ENCODE measurements around the gene NUP35.

NUP35 gene

GRCh38 chr2:183186296-183186695 is 62.1 kb downstream of the NUP35 start:
- H3K4me3 ChIP-seq (replicated peaks; ENCODE audit: low read depth, low read length), result no peak overlapping the region
- TF ChIP-seq CTCF (IDR thresholded peaks at IDR 0.05; ENCODE audit: low read length, missing control alignments), result no peak
- no peak for DNase-seq (ENCODE audit: low read depth)

GRCh38 chr2:183186766-183187165 is 62.5 kb downstream of the NUP35 start:
- TF ChIP-seq CTCF (IDR thresholded peaks at IDR 0.05; ENCODE audit: low read length, missing control alignments), result no peak
- H3K4me3 ChIP-seq (replicated peaks; ENCODE audit: low read depth, low read length), result no peak overlapping the region
- DNase-seq (ENCODE audit: low read depth), result no peak

GRCh38 chr2:183192343-183192742 is 68.1 kb downstream of the NUP35 start:
- no peak overlapping the region for H3K4me3 ChIP-seq (replicated peaks; ENCODE audit: low read depth, low read length)
- DNase-seq (ENCODE audit: low read depth), result no peak
- TF ChIP-seq CTCF (IDR thresholded peaks at IDR 0.05; ENCODE audit: low read length, missing control alignments), result no peak

- TF ChIP-seq CTCF (IDR thresholded peaks at IDR 0.05; ENCODE audit: low read length, missing control alignments), result no peak
- DNase-seq (ENCODE audit: low read depth), result no peak
- H3K4me3 ChIP-seq (replicated peaks; ENCODE audit: low read depth, low read length), result no peak overlapping the region
Measured at GRCh38 chr2:183193904-183194303, 69.7 kb downstream of the NUP35 start.

- no peak overlapping the region for H3K4me3 ChIP-seq (replicated peaks; ENCODE audit: low read depth, low read length)
- no peak for DNase-seq (ENCODE audit: low read depth)
- no peak for TF ChIP-seq CTCF (IDR thresholded peaks at IDR 0.05; ENCODE audit: low read length, missing control alignments)
Measured at GRCh38 chr2:183195397-183195796, 71.2 kb downstream of the NUP35 start.

GRCh38 chr2:183195998-183196409 is 71.8 kb downstream of the NUP35 start:
- DNase-seq (ENCODE audit: low read depth), result no peak
- no peak overlapping the region for H3K4me3 ChIP-seq (replicated peaks; ENCODE audit: low read depth, low read length)
- TF ChIP-seq CTCF (IDR thresholded peaks at IDR 0.05; ENCODE audit: low read length, missing control alignments), result no peak

- no peak for DNase-seq (ENCODE audit: low read depth)
- TF ChIP-seq CTCF (IDR thresholded peaks at IDR 0.05; ENCODE audit: low read length, missing control alignments), result no peak
- H3K4me3 ChIP-seq (replicated peaks; ENCODE audit: low read depth, low read length), result no peak overlapping the region
Measured at GRCh38 chr2:183204397-183204796, 80.2 kb downstream of the NUP35 start.

Measured in fibroblast of pulmonary artery (primary cell).